ENCODE results near the gene FBXO47. TPM values are rescaled to one million over a fixed set of nuclear protein-coding genes. Genes with fewer than 3 reads are reported as not detected.

Gene FBXO47
- total and polyA plus RNA-seq, 2 of the 13 experiments (the other 11 are each of a cell fraction or from before 2014, with no cell fraction given) = not detected

DNA sequence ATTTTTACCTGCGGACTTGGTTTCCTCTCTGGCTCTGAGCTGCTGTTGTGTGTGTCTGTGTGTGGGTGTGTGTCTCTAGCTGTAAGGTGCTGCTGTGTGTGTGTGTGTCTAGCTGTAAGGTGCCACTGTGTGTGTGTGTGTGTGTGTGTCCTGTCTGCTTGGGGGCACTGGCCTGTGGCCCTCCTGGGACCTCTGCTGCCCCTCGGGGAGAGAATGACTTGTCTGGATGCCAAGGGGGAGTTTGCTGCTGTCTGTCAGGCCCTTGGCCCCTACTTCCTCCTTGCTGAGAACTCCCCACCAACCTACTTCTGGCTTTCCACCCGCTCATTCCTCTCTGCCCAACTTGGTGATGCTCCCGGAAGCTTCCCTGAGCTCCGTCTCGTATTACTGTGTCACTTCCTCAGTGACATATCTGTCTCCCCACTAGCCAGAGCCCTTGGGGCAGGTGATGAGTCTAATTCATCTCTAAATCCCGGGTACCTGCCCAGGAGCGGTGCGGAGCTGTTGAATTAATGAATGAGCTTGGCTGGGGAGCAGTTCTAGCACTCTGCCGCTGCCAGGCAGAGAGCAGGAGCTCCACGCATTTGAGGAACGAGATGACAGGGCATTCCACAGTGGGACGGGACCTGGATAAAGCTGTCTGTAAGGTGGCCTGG is 45.3 kb downstream of the FBXO47 start (continued):
- TF ChIP-seq, protein P1, sequence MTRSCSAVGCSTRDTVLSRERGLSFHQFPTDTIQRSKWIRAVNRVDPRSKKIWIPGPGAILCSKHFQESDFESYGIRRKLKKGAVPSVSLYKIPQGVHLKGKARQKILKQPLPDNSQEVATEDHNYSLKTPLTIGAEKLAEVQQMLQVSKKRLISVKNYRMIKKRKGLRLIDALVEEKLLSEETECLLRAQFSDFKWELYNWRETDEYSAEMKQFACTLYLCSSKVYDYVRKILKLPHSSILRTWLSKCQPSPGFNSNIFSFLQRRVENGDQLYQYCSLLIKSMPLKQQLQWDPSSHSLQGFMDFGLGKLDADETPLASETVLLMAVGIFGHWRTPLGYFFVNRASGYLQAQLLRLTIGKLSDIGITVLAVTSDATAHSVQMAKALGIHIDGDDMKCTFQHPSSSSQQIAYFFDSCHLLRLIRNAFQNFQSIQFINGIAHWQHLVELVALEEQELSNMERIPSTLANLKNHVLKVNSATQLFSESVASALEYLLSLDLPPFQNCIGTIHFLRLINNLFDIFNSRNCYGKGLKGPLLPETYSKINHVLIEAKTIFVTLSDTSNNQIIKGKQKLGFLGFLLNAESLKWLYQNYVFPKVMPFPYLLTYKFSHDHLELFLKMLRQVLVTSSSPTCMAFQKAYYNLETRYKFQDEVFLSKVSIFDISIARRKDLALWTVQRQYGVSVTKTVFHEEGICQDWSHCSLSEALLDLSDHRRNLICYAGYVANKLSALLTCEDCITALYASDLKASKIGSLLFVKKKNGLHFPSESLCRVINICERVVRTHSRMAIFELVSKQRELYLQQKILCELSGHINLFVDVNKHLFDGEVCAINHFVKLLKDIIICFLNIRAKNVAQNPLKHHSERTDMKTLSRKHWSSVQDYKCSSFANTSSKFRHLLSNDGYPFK (CRISPR knock-in tag; IDR thresholded peaks at IDR 0.05; ENCODE audit: borderline replicate concordance) = no peak
- TF ChIP-seq TRIM24 (CRISPR knock-in tag; IDR thresholded peaks at IDR 0.05) = no peak
- no peak for TF ChIP-seq GABPB1 (CRISPR knock-in tag; IDR thresholded peaks at IDR 0.05)
- TF ChIP-seq, protein P2, sequence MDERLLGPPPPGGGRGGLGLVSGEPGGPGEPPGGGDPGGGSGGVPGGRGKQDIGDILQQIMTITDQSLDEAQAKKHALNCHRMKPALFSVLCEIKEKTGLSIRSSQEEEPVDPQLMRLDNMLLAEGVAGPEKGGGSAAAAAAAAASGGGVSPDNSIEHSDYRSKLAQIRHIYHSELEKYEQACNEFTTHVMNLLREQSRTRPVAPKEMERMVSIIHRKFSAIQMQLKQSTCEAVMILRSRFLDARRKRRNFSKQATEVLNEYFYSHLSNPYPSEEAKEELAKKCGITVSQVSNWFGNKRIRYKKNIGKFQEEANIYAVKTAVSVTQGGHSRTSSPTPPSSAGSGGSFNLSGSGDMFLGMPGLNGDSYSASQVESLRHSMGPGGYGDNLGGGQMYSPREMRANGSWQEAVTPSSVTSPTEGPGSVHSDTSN (CRISPR knock-in tag; IDR thresholded peaks at IDR 0.05) = no peak
- TF ChIP-seq NRL (CRISPR knock-in tag; IDR thresholded peaks at IDR 0.05; ENCODE audit: borderline replicate concordance) = no peak
- TF ChIP-seq AGO2 (optimal IDR thresholded peaks at IDR 0.05; ENCODE audit: low read depth, low read length) = peak; percentile 14
- no peak for TF ChIP-seq FOSL1 (CRISPR knock-in tag; IDR thresholded peaks at IDR 0.05; ENCODE audit: borderline replicate concordance)
- TF ChIP-seq, protein P3, sequence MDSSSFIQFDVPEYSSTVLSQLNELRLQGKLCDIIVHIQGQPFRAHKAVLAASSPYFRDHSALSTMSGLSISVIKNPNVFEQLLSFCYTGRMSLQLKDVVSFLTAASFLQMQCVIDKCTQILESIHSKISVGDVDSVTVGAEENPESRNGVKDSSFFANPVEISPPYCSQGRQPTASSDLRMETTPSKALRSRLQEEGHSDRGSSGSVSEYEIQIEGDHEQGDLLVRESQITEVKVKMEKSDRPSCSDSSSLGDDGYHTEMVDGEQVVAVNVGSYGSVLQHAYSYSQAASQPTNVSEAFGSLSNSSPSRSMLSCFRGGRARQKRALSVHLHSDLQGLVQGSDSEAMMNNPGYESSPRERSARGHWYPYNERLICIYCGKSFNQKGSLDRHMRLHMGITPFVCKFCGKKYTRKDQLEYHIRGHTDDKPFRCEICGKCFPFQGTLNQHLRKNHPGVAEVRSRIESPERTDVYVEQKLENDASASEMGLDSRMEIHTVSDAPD (CRISPR knock-in tag; IDR thresholded peaks at IDR 0.05) = no peak
- 0 out of 2 replicates have a peak, but pooled peaks have one; percentile 32 for TF ChIP-seq ZNF724P (CRISPR knock-in tag; IDR thresholded peaks at IDR 0.05; ENCODE audit: borderline replicate concordance)
- 0 out of 2 replicates have a peak, but pooled peaks have one; percentile 21 for TF ChIP-seq POLR2G (IDR thresholded peaks at IDR 0.05; ENCODE audit: low read depth, low read length)

All from HepG2 (cell line).